HG03442 (cell line): ENCODE results near the gene RPP40.

ENCODE experiments used
- ATAC-seq: cut with Tn5 transposase; IDR thresholded peaks from one replicate; pipeline ENCODE4 v1.9.1; 2021; ENCODE audit warnings: mild to moderate bottlenecking, moderate library complexity; ENCODE audit not compliant: unreplicated experiment

The RPP40 gene

DNA sequence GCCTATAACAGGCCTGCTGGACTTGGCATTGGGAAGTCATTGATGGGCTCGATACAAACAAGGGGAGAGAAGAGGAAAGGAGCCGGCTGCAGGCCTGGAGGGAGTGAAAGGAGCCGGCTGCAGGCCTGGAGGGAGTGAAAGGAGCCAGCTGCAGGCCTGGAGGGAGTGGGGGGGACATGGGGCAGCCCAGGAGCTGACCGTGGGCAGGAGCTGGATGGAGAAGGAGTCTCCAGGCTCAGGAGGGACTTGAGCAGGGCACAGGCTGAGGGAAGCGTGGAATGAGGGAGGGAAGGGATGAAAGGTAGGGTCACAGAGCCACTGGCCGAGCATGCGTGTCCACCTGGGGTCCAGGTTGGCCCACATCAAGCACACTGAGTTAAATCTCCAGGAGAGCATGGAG is 32.0 kb downstream of the RPP40 start:
- no peak for ATAC-seq

GRCh38 chr6:4970739-4971395 is 33.0 kb downstream of the RPP40 start:
- ATAC-seq, result no peak

- no peak for ATAC-seq
Observed at GRCh38 chr6:4969609-4970285, 34.1 kb downstream of the RPP40 start.

GRCh38 chr6:4967301-4968030 is 36.4 kb downstream of the RPP40 start:
- ATAC-seq, result no peak

GRCh38 chr6:4965562-4966389 is 38.1 kb downstream of the RPP40 start:
- no peak for ATAC-seq

DNA sequence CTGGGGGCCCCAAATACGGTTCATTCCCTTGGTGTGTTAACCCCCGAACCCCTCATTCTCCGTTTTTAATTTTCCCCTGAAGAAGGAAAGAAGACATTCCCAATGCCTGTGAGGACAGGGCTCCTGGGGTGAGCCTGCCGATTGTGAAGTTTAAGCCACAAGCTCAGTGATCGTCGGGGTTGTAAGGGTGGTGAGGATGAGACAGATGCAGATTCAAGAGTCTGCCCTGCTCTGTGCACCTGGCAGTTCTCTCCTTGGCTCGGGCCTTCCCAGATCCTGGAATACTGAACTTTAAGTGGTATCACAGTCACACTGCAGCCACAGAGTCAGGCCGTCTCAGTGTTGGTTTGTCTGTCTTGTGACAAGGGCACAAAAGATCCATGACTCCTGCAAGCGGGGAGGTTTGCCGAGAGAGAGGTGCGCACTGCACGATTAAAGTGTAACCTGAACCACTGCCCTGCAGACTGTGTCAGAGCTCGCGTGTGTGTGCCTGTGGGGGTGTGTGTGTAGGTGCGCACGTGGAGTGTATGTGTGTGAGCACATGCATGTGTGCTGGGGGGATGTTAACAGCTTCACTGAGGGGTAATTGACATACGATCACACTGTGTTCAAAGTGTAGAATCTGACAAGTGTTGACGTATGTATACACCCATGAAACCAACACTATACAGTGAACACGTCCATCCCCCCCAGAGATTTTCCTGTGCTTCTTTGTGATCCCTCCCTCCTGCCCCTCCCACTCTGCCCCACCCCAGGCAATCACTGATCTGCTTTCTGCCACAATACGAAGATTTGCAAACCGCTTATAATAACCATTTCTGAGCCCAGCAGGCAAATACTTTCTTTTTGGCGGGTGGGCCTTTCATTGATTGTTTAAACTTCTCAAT is 38.9 kb downstream of the RPP40 start:
- no peak for ATAC-seq

- no peak for ATAC-seq
Observed at GRCh38 chr6:4962905-4963304, 40.9 kb downstream of the RPP40 start.

DNA sequence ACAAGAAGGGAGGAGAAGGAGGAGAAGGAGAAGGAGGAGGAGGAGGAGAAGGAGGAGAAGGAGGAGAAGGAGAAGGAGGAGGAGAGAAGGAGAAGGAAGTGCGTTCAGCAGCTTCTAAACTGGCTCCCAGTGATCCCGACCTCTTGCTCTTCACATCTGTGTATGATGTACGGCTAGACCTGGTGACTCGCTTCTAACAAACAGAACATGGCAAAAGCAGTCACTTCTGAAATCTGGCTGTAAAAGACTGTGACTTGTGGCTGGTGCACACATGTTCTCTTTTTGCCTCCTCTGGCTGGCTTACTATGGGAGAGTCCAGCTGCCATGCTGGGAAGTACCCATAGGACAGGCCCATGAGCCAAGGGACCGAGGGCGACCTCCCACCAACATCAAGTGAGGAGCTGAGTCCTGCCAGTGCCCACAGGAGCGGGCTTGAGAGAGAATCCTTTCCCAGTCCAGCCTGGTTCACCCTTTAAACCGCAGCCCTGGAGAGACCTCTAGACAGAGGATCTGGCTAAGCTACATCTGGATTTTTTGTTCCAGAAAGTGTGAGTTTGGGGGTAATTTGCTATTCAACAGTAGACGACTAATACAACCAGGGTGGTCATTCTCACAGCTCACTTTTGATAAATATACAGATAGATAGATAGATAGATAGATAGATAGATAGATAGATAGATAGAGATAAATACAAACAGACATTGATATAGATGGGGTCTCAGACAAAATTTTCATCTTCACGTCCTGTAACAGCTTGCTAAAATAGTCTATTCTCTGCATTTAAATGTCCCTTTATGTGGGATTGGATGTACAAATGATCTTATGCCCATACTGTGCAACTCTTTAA is 42.3 kb downstream of the RPP40 start:
- no peak for ATAC-seq

DNA sequence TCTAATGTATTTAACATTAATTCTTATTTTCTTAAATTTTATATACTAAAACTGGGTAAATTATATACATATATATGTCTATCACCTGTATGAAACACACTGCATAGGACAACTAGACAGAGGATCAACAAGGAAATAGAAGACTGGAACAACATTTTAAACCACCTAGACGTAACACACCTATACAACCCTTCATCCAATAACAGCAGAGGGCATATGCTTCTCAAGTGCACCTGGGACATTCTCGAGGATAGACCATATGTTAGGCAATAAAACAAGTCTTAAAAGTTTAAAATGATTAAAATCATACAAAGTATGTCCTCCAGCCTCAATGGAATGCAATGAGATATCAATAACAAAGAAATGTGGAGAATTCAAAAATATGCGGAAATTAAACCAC is 45.2 kb downstream of the RPP40 start:
- no peak for ATAC-seq

- ATAC-seq, result no peak
Observed at GRCh38 chr6:4957521-4958231, 46.2 kb downstream of the RPP40 start.

DNA sequence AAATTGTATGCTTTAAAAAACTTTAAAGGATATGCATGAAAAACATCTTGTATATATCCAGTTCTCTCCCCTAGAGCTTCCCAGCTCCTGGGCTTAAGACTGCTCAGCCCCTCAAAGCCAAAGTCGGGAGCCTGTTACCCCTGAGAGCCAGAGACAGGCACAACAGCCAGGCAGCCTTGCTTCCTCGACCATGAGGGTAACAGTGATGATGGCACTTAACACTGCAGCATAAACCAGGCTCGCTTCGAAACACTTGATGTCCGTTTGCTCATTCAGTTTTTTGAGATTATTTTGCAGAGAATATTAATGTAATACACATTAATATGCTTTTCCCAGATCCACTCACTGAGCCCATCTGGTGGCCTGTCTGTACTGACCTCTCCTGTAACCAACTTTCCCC is 47.2 kb downstream of the RPP40 start:
- ATAC-seq, result no peak

DNA sequence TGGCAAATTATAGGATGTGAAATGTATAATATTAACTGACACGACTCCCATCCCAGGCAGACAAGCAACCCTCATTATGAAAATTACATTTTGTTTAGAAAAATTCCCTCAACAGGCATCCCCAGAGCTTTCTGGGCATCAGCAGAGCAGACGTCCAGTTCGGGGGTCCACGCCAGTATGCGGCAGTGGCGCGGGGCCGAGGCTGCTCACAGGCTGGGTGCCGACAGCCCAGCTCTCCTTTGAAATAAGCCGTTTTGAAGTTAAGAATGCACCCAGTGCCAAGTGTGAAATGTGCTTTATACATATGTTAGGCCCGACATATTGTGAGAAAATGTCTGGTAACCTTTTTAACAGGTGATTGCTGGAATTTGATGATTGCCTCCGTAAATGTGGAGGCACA is 50.4 kb downstream of the RPP40 start:
- ATAC-seq, result no peak

- no peak for ATAC-seq
Observed at GRCh38 chr6:4950836-4951533, 52.9 kb downstream of the RPP40 start.

DNA sequence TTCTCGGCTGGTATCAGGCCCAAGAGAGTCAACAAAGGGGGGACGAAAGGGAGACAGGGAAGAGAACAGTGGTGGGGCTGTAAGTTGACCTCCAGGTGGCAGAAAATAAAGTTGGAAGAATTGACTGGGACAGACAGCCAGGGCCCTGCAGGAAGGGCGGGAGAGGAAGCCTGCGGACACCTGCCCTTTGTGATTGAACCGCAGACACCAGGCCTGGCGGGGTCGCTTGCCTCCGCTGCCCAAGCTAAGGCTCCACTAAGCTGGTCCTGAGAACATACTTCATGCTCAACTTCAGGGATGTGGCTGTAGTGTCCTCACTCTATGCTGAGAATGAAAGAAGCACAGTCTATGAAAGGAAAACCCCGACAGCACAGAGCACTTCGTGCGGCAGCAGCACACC is 53.8 kb downstream of the RPP40 start:
- ATAC-seq, result no peak

DNA sequence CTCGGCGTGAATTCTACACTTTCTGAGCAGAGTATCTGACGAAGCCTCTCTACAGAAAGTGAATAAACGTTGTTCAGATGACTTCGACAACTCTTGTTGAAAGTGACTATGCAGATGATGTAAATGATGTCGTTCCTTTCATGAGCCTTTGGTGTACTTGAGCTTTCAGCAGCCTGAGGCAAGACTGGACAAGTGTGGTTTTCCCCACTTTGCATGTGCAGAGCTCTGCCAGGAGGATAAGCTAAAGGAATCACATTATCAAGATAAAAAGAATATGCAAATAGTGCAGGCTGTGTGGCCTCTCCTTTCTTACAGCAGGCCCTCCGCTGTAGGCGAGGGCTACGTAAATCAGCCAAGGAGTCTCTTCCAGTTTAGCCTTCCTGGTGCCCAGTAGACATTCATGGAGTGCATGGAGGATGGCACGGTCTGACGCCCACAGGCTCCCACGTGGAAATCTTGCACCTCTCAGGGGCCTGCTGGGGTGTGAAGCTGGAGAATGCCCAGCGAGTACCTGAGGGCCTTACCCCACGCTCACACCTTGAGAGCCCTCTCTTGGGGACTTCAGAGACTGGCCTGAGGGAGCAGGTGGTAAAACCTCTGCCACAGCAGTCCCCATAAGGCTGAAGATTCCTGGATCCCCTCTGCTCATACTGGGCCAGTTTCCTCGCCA is 54.9 kb downstream of the RPP40 start:
- no peak for ATAC-seq

- ATAC-seq, result no peak
Observed at GRCh38 chr6:4947716-4948115, 56.1 kb downstream of the RPP40 start.

GRCh38 chr6:4946521-4946920 is 57.3 kb downstream of the RPP40 start:
- no peak for ATAC-seq
